NK-92 treated with Interleukin-12 subunit alpha and Interleukin-12 subunit beta, amount 100 ng/mL, for 24 hours (cell line): Measurements from ENCODE around the gene PECR.
"Not testable (repeated sequence)": the region's sequence is repeated elsewhere in the genome, so short reads cannot be mapped to it uniquely, and the experiment has no call there.

ENCODE experiments used
- DNase-seq: peaks from one replicate; lab custom pipeline; 2025; lab: John Stamatoyannopoulos, UW

PECR gene

DNA sequence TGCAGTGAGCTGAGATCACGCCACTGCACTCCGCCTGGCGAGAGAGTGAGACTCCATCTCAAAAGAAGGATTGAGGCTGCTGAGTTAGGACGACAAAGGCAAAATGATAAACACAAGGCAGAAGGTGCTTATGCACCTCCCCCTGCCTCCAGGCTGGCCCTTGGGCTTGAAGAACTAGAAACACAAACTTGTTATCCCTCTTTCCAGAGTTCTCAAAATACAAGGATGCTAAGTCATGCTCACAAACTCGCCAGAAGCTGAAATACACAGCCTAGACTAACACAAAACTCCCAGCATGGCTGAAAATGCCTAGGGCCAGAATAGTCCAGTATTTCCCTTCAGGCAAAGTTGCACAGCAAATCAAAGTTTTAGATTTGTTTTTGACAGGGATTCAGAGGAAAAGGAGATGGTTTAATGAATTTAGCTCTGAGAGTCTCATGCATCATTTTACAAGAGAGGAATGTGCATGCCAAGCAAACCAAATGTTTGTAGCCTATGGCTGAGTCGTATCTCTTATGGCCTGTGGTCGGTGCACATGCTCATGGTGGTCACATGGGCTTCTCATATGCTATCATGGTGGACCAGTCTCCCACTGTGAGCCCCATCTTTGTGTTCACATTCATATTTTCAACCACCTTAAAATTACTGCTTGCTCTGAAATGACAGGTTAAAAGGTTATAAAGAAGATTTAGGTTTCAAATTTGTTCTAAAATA is 52.0 kb downstream of the PECR start:
- no peak for DNase-seq

GRCh38 chr2:216024779-216025336 is 56.8 kb downstream of the PECR start:
- DNase-seq: no peak

DNA sequence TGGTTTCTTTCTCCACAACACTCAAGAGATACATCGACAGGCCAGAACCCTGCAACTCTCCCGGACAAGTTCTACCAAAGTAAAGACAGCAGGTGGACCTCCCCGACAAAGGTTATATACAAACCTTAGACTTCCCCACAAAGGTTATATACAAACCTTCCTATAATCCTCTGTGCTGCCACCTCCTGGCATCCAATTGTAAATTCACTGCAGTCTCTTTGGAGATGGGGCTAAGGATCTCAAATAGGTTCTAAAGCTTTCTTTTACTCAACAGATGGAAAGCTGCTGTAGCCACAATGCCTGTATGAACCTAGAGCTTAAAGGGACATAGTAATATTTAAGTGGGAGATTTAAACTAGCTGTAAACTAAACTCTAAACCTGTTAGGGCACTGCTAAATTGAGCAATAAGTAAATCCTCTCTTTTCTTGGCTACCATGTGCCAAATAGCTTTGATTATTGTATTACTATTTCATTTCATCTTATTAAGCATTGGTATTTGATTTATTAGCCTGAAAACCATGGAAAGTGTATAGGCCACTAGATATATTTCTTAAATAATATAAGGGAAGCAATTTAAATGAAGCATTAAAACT is 58.5 kb downstream of the PECR start:
- DNase-seq: no peak

DNA sequence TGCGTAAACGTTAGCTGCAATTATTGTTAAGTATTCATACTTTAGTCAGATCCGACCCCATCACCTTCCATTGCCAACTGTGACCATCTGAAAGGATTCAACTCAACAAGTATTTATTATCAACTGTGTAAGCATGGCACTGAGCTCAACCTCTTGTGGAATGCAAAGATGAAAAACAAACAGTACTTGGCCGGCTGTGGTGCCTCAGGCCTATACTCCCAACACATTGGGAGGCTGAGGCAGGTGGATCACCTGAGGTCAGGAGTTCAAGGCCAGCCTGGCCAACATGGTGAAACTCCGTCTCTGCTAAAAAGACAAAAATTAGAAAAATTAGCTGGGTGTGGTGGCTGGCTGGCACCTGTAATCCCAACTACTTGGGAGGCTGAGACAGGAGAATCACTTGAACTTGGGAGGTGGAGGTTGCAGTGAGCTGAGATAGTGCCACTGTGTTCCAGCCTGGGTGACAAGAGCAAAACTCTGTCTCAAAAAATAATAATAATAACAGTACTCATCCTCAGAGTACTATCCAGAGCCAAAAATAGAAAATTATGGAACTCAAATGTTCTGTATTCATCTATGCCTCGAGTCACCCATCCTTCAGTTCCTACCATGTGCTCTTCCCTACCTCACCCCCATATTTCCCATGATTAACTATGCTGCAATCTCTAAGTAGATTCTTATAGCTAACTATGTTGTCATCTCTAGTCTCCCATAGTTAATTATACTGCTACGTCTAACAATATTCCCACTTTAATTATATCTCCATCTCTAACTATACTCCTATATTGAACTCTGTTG is 59.6 kb downstream of the PECR start:
- no peak for DNase-seq

- DNase-seq: no peak
Measured at GRCh38 chr2:216018709-216019108, 62.9 kb downstream of the PECR start.

GRCh38 chr2:216017365-216017764 is 64.2 kb downstream of the PECR start:
- no peak for DNase-seq

GRCh38 chr2:216016581-216016980 is 65.0 kb downstream of the PECR start:
- no peak for DNase-seq

- DNase-seq: peak; percentile 44
Measured at GRCh38 chr2:216015722-216016464, 65.7 kb downstream of the PECR start.

- no peak for DNase-seq
Measured at GRCh38 chr2:216014986-216015385, 66.6 kb downstream of the PECR start.

- no peak for DNase-seq
Measured at GRCh38 chr2:216014006-216014405, 67.6 kb downstream of the PECR start.

- peak; percentile 83 for DNase-seq
Measured at GRCh38 chr2:216013080-216013909, 68.3 kb downstream of the PECR start, which contains the start of gene MREG. Gene MREG (minus strand): TSS chr2:216013551. CDS start chr2:216013327, 224 bp downstream.

- no peak for DNase-seq
Measured at GRCh38 chr2:216012830-216013079, 68.9 kb downstream of the PECR start.

- DNase-seq: no peak
Measured at GRCh38 chr2:216012133-216012829, 69.3 kb downstream of the PECR start.

DNA sequence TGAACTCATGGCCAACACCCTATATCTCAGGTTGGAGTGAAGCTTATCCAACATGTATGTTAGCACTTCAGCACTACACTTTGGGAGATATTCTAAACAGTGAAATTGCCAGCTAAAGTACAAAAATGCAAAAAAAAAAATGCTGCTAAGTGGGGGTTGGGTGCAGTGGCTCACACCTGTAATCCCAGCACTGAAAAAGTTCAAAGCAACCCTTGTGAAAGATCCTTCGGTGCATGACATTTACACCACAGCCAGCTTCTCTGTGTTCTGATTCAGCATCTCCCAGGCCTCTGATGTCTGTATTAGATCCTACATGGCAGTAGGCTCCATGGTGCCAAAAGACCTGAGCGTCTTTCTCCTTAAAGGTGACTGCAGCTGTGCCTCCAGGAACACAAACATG is 72.4 kb downstream of the PECR start:
- not testable (repeated sequence) for DNase-seq

- no peak for DNase-seq
Measured at GRCh38 chr2:216008387-216008786, 73.2 kb downstream of the PECR start.

DNA sequence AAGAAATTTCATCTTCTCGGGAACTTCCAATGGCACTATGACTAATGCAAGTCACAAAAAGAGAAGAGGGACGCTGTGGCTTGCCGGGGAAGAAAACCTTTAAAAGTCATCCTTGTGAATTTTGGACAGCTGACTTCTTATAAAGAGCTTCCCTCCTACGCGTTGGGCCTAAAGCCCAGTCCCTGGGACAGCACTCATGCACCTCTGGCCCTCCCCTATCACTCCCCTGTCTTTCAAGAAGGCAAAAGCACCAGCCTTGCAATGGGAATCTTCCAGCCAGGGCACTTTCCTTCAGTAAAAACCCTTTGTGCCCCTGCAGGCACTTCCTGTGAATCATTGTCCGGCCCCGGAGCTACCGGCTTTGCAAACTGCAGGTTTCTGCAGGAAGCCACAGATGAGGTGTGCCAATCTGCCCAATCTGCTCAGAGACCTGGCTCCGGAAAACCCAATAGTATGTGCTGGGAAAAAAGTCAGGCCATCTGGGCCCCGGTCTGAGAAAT is 75.4 kb downstream of the PECR start:
- peak; percentile 30 for DNase-seq

GRCh38 chr2:216004697-216005283 is 76.8 kb downstream of the PECR start:
- DNase-seq: no peak

- DNase-seq: no peak
Measured at GRCh38 chr2:216003876-216004696, 77.5 kb downstream of the PECR start.

DNA sequence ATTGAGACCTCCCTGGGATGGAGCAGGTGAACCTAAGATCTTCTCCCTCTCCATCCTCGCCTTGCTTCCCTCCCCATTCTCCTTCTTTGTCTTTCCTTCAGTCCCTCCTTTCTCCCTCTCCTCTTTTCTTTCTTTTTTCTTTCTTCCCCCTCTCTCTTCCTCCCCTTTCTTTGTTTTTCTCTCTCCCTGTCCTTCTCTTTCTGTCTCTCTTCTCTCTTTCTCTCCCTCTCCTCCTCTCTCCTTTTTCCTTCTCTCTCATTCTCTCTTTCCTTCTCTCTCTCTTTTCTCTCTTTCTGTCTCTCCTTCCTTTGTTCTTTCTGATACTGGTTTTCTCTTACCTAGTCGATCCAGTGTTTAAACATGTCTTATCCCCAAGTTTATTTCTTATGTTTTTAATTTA is 78.9 kb downstream of the PECR start:
- no peak for DNase-seq
